GM23248 (cell line): ENCODE results near the gene SF3B2. TPM values are rescaled to one million over a fixed set of nuclear protein-coding genes. Genes with fewer than 3 reads are reported as not detected.

Experiments used
- DNase-seq: peaks from one replicate; pipeline ENCODE4 v3.0.0-alpha.2; 2015
- H2AFZ ChIP-seq: fragments of 200-600 bp; sonication (generic); 2 replicates; pipeline ENCODE4 v1.6.1; 2016; ENCODE audit warnings: antibody characterized with exemption
- H3F3A ChIP-seq: fragments of 200-600 bp; sonication (generic); 2 replicates; pipeline ENCODE4 v1.6.1; 2016; ENCODE audit warnings: mild to moderate bottlenecking, antibody characterized with exemption, mixed run types; ENCODE audit not compliant: insufficient read depth
- H3K27ac ChIP-seq: fragments of 200-600 bp; sonication (generic); 2 replicates; pipeline ENCODE4 v1.5.1; 2016; ENCODE audit warnings: mild to moderate bottlenecking
- H3K27me3 ChIP-seq: fragments of 200-600 bp; sonication (generic); replicated peaks from 2 replicates; pipeline ENCODE4 v1.6.1; 2016; ENCODE audit warnings: mild to moderate bottlenecking; ENCODE audit not compliant: insufficient read depth
- H3K36me3 ChIP-seq: fragments of 200-600 bp; sonication (generic); 2 replicates; pipeline ENCODE4 v1.6.1; 2016; ENCODE audit warnings: low read depth, mild to moderate bottlenecking
- H3K4me1 ChIP-seq: fragments of 200-600 bp; sonication (generic); 2 replicates; pipeline ENCODE4 v1.6.1; 2016; ENCODE audit warnings: mild to moderate bottlenecking; ENCODE audit not compliant: insufficient read depth
- H3K4me2 ChIP-seq: fragments of 200-600 bp; sonication (generic); one replicate; pipeline ENCODE4 v1.6.1; 2016; ENCODE audit warnings: mild to moderate bottlenecking; ENCODE audit not compliant: unreplicated experiment
- H3K4me3 ChIP-seq: fragments of 200-600 bp; sonication (generic); 2 replicates; pipeline ENCODE4 v1.5.1; 2016; ENCODE audit warnings: mild to moderate bottlenecking
- H3K79me2 ChIP-seq: fragments of 200-600 bp; sonication (generic); 2 replicates; pipeline ENCODE4 v1.6.1; 2016; ENCODE audit warnings: mild to moderate bottlenecking; ENCODE audit not compliant: insufficient read depth
- H3K9ac ChIP-seq: fragments of 200-600 bp; sonication (generic); 2 replicates; pipeline ENCODE4 v1.6.1; 2016; ENCODE audit warnings: mild to moderate bottlenecking
- H3K9me2 ChIP-seq: fragments of 200-600 bp; sonication (generic); 2 replicates; pipeline ENCODE4 v1.6.1; 2016; ENCODE audit warnings: mixed run types, mild to moderate bottlenecking, moderate library complexity; ENCODE audit not compliant: insufficient read depth
- H3K9me3 ChIP-seq: fragments of 200-600 bp; sonication (generic); one replicate; pipeline ENCODE4 v1.6.1; 2017; ENCODE audit warnings: low read depth
- H4K20me1 ChIP-seq: fragments of 200-600 bp; sonication (generic); 2 replicates; pipeline ENCODE4 v1.6.0; 2016; ENCODE audit not compliant: insufficient read depth
- EZH2 ChIP-seq: fragments of 200-600 bp; sonication (generic); IDR thresholded peaks from 2 replicates; pipeline ENCODE4 v1.6.1; 2018; ENCODE audit warnings: antibody characterized with exemption, mild to moderate bottlenecking; ENCODE audit not compliant: insufficient read depth, poor library complexity, severe bottlenecking
- EZH2phosphoT487 ChIP-seq: fragments of 200-600 bp; sonication (generic); IDR thresholded peaks from 2 replicates; pipeline ENCODE4 v1.6.1; 2018; ENCODE audit warnings: antibody characterized with exemption, moderate library complexity, mild to moderate bottlenecking, low read depth; ENCODE audit not compliant: insufficient read depth
- WGBS, 2 experiments: methylation state at CpG; one replicate each; pipeline ENCODE4 v1.1.6; 2015 to 2017; ENCODE audit warnings: low lambda C conversion rate in 2 of 2, low coverage in 1 of 2; ENCODE audit errors: missing lambda C conversion rate in 2 of 2; 5-methylcytosine and 5-hydroxymethylcytosine counted together
- in situ Hi-C: fragments of 300-500 bp; cut with MboI; formaldehyde crosslinking; loops from 2 replicates; pipeline ENCODE4 v1.15.0; 2020
- polyA plus RNA-seq: library from polyadenylated mRNA; unstranded; fragments of >200 nt; fragmentation: Nextera tagmentation; extraction: Ambion mirVana; gene quantifications from 2 replicates; pipeline ENCODE4 v1.2.1, GENCODE V29; 2016
- total RNA-seq: library from RNA; depleted of rRNA; stranded (reverse); fragments of >200 nt; shearing (Covaris generic); gene quantifications from 2 replicates; pipeline ENCODE4 v1.2.3, GENCODE V29; 2014

SF3B2 gene
- total and polyA plus RNA-seq, 2 experiments from 2014 or later: 117 to 152 TPM

- no peak for DNase-seq
- H3K27ac ChIP-seq: no peak overlapping the region
- peaks cover 27% of the 10 kb centered on the region for H3K4me1 ChIP-seq
- no peak overlapping the region for H2AFZ ChIP-seq
- H3K27me3 ChIP-seq: no peaks in the 10 kb centered on the region
- H3K4me3 ChIP-seq: no peak overlapping the region
- no peaks in the 10 kb centered on the region for H3K36me3 ChIP-seq
- WGBS, 2 experiments: 53 to 68% methylated on average over 9 to 12 of the region's 12 CpGs
- H3K9ac ChIP-seq: no peak overlapping the region
- H3F3A ChIP-seq: no peaks in the 10 kb centered on the region
- no peaks in the 10 kb centered on the region for H3K79me2 ChIP-seq
- TF ChIP-seq EZH2phosphoT487 (no peak), EZH2 (no peak)
- no peaks in the 10 kb centered on the region for H3K9me2 ChIP-seq
- H4K20me1 ChIP-seq: no peaks in the 10 kb centered on the region
- H3K4me2 ChIP-seq: no peak overlapping the region
- no peaks in the 10 kb centered on the region for H3K9me3 ChIP-seq
- in situ Hi-C loops: no loop called here
These were observed 39.7 kb upstream of the SF3B2 start for GRCh38 chr11:66012371-66012945.

- H3K9me2 ChIP-seq: no peaks in the 10 kb centered on the region
- in situ Hi-C loops: no loop called here
- TF ChIP-seq EZH2 (no peak), EZH2phosphoT487 (no peak)
- no peak for DNase-seq
- no peaks in the 10 kb centered on the region for H3K36me3 ChIP-seq
- H3K4me3 ChIP-seq: no peak overlapping the region
- H2AFZ ChIP-seq: no peak overlapping the region
- no peak overlapping the region for H3K9ac ChIP-seq
- no peaks in the 10 kb centered on the region for H3F3A ChIP-seq
- H3K79me2 ChIP-seq: no peaks in the 10 kb centered on the region
- H3K27ac ChIP-seq: no peak overlapping the region
- no peaks in the 10 kb centered on the region for H3K9me3 ChIP-seq
- H4K20me1 ChIP-seq: no peaks in the 10 kb centered on the region
- peaks cover 27% of the 10 kb centered on the region for H3K4me1 ChIP-seq
- H3K4me2 ChIP-seq: no peak overlapping the region
- 54 to 56% methylated on average over 12 of the region's 12 CpGs for WGBS, 2 experiments
- H3K27me3 ChIP-seq: no peaks in the 10 kb centered on the region
These were observed 39.0 kb upstream of the SF3B2 start for GRCh38 chr11:66012946-66013761.

- TF ChIP-seq EZH2 (no peak), EZH2phosphoT487 (no peak)
- Histone ChIP-seq H2AFZ (no peak overlapping the region), H3K36me3 (no peaks in the 10 kb centered on the region), H3K9me3 (no peaks in the 10 kb centered on the region), H3K27ac (no peak overlapping the region), H4K20me1 (no peaks in the 10 kb centered on the region), H3K9me2 (no peaks in the 10 kb centered on the region), H3K4me1 (peaks cover 27% of the 10 kb centered on the region), H3K79me2 (no peaks in the 10 kb centered on the region), H3F3A (no peaks in the 10 kb centered on the region), H3K4me3 (no peak overlapping the region), H3K27me3 (no peaks in the 10 kb centered on the region), H3K9ac (no peak overlapping the region), H3K4me2 (no peak overlapping the region)
- 68 to 74% methylated on average over 6 to 7 of the region's 7 CpGs for WGBS, 2 experiments
- no peak for DNase-seq
- in situ Hi-C loops: no loop called here
These were observed 38.4 kb upstream of the SF3B2 start for GRCh38 chr11:66013762-66014100.

GRCh38 chr11:66014804-66015453, 37.2 kb upstream of the SF3B2 start:
- TF ChIP-seq EZH2phosphoT487: no peak
- in situ Hi-C loops: no loop called here
- DNase-seq: peak; percentile 36
- H3K9ac ChIP-seq: peak overlapping the region; percentile 37; the same call in 1 of the 2 replicates
- H3K9me3 ChIP-seq: no peaks in the 10 kb centered on the region
- peak overlapping the region; percentile 74 for H3K27ac ChIP-seq
- WGBS, 2 experiments: 86 to 88% methylated on average over 4 to 6 of the region's 6 CpGs
- H4K20me1 ChIP-seq: no peaks in the 10 kb centered on the region
- no peak overlapping the region for H3K4me3 ChIP-seq
- H3K9me2 ChIP-seq: no peaks in the 10 kb centered on the region
- peaks cover 27% of the 10 kb centered on the region for H3K4me1 ChIP-seq
- no peaks in the 10 kb centered on the region for H3K79me2 ChIP-seq
- H2AFZ ChIP-seq: peak overlapping the region; percentile 31
- no peaks in the 10 kb centered on the region for H3F3A ChIP-seq
- H3K4me2 ChIP-seq: peak overlapping the region; percentile 29
- H3K36me3 ChIP-seq: no peaks in the 10 kb centered on the region
- H3K27me3 ChIP-seq: no peaks in the 10 kb centered on the region
